ENCODE measurements around the gene TBX5. TPM values are rescaled to one million over a fixed set of nuclear protein-coding genes. Genes with fewer than 3 reads are reported as not detected.

TBX5 gene
- total and polyA plus RNA-seq, 9 of the 15 experiments (the other 6 are each of a cell fraction or from before 2014, with no cell fraction given), result not detected

DNA sequence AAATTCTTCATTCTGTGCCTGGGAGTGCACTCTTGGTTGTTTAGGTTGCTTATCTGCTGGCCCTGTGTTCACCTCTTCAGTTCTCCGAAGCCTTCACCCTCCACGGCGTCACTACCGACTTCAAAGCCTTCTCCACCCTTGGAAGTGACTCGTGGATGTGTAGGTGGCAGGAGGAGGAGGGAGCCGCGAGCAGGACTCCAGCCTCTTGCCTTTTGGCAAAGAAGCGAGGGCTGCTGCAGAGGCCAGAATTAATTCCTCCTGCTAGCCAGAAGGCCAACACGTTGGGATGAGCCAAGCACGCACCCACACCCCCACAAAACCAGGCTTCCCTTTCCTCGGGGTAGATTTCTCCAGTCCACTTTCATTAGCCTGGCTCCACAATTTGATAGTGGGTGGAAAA, 86.5 kb downstream of the TBX5 start (continued):
- TF ChIP-seq HDAC6 (IDR thresholded peaks at IDR 0.05; ENCODE audit: low read depth, low read length) (no peak), ZNF778 (CRISPR knock-in tag; IDR thresholded peaks at IDR 0.05) (no peak), L3MBTL2 (IDR thresholded peaks at IDR 0.05) (no peak), TAF15 (IDR thresholded peaks at IDR 0.05; ENCODE audit: low read depth, low read length) (no peak), HMG20B (CRISPR knock-in tag; IDR thresholded peaks at IDR 0.05) (no peak), ZNF696 (CRISPR knock-in tag; conservative IDR thresholded peaks at IDR 0.05) (no peak), TEAD2 (tag; IDR thresholded peaks at IDR 0.05) (no peak), JUND (IDR thresholded peaks at IDR 0.05; ENCODE audit: borderline replicate concordance, low read depth, low read length) (no peak), JUND (tag; IDR thresholded peaks at IDR 0.05; ENCODE audit: borderline replicate concordance, low read depth, low read length) (no peak)
- TF ChIP-seq, protein P1, sequence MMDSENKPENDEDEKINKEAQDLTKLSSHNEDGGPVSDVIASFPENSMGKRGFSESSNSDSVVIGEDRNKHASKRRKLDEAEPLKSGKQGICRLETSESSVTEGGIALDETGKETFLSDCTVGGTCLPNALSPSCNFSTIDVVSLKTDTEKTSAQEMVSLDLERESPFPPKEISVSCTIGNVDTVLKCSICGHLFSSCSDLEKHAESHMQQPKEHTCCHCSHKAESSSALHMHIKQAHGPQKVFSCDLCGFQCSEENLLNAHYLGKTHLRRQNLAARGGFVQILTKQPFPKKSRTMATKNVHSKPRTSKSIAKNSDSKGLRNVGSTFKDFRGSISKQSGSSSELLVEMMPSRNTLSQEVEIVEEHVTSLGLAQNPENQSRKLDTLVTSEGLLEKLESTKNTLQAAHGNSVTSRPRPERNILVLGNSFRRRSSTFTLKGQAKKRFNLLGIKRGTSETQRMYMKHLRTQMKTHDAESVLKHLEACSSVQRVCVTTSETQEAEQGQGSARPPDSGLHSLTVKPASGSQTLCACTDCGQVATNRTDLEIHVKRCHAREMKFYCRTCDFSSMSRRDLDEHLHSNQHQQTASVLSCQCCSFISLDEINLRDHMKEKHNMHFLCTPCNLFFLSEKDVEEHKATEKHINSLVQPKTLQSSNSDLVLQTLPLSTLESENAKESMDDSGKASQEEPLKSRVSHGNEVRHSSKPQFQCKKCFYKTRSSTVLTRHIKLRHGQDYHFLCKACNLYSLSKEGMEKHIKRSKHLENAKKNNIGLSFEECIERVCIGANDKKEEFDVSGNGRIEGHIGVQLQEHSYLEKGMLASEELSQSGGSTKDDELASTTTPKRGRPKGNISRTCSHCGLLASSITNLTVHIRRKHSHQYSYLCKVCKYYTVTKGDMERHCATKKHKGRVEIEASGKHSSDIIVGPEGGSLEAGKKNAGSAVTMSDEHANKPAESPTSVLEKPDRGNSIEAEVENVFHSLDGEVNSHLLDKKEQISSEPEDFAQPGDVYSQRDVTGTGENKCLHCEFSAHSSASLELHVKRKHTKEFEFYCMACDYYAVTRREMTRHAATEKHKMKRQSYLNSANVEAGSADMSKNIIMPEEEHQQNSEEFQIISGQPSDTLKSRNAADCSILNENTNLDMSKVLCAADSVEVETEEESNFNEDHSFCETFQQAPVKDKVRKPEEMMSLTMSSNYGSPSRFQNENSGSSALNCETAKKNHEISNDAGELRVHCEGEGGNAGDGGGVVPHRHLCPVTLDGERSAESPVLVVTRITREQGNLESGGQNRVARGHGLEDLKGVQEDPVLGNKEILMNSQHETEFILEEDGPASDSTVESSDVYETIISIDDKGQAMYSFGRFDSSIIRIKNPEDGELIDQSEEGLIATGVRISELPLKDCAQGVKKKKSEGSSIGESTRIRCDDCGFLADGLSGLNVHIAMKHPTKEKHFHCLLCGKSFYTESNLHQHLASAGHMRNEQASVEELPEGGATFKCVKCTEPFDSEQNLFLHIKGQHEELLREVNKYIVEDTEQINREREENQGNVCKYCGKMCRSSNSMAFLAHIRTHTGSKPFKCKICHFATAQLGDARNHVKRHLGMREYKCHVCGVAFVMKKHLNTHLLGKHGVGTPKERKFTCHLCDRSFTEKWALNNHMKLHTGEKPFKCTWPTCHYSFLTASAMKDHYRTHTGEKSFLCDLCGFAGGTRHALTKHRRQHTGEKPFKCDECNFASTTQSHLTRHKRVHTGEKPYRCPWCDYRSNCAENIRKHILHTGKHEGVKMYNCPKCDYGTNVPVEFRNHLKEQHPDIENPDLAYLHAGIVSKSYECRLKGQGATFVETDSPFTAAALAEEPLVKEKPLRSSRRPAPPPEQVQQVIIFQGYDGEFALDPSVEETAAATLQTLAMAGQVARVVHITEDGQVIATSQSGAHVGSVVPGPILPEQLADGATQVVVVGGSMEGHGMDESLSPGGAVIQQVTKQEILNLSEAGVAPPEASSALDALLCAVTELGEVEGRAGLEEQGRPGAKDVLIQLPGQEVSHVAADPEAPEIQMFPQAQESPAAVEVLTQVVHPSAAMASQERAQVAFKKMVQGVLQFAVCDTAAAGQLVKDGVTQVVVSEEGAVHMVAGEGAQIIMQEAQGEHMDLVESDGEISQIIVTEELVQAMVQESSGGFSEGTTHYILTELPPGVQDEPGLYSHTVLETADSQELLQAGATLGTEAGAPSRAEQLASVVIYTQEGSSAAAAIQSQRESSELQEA (IDR thresholded peaks at IDR 0.05; ENCODE audit: low read depth), result no peak
